Measurements from ENCODE around the gene CASZ1. TPM values are rescaled to one million over a fixed set of nuclear protein-coding genes. Genes with fewer than 3 reads are reported as not detected.

The CASZ1 gene
- total RNA-seq, 1 donor from 2014 or later, result 63.6 TPM

DNA sequence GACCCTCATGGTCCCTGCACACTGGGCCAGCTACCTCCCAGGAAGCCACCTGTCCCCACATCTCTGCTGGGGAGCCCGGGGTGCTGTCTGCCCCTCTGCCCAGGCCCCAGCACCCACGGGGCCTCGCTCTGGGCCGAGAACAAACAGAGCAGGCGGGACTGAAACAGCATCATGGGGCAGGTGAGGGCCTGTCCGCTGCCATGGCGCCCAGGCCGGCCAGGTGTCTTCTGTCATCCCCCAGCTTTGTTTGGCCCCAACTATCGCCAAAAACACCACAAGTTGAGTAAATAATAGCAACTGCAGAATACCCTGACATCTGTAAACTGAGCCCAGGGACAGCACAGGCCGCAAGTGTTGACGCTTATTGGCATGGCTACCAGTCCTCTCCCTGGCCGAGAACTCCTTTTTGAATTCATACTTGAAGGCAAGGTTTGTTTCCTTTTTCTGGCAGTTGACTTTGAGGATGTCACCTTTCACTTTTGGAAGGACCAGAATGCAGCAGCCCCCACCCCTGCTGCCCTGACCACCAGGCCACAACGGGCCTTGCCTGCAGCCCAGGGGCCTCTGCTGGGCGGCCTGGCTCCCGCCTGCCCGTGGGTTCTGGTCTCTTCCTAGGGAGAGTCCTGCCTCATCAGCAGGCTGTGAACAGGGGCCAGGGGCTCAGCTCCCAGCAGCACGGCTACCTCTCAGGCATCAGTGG is 152.7 kb downstream of the CASZ1 start:
- TF ChIP-seq, protein P1, sequence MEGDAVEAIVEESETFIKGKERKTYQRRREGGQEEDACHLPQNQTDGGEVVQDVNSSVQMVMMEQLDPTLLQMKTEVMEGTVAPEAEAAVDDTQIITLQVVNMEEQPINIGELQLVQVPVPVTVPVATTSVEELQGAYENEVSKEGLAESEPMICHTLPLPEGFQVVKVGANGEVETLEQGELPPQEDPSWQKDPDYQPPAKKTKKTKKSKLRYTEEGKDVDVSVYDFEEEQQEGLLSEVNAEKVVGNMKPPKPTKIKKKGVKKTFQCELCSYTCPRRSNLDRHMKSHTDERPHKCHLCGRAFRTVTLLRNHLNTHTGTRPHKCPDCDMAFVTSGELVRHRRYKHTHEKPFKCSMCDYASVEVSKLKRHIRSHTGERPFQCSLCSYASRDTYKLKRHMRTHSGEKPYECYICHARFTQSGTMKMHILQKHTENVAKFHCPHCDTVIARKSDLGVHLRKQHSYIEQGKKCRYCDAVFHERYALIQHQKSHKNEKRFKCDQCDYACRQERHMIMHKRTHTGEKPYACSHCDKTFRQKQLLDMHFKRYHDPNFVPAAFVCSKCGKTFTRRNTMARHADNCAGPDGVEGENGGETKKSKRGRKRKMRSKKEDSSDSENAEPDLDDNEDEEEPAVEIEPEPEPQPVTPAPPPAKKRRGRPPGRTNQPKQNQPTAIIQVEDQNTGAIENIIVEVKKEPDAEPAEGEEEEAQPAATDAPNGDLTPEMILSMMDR (IDR thresholded peaks at IDR 0.05), result no peak
- intact Hi-C loops (cut with DNase I), result no loop called here
- no peaks in the 10 kb centered on the region for H3K9me3 ChIP-seq
- no peak for ATAC-seq
- H3K4me1 ChIP-seq, result peaks cover 4% of the 10 kb centered on the region
- H3K36me3 ChIP-seq, result peaks cover 28% of the 10 kb centered on the region
- no peak overlapping the region for H3K27ac ChIP-seq
- no peaks in the 10 kb centered on the region for H3K27me3 ChIP-seq
- no peak for DNase-seq
- no peak overlapping the region for H3K4me3 ChIP-seq

DNA sequence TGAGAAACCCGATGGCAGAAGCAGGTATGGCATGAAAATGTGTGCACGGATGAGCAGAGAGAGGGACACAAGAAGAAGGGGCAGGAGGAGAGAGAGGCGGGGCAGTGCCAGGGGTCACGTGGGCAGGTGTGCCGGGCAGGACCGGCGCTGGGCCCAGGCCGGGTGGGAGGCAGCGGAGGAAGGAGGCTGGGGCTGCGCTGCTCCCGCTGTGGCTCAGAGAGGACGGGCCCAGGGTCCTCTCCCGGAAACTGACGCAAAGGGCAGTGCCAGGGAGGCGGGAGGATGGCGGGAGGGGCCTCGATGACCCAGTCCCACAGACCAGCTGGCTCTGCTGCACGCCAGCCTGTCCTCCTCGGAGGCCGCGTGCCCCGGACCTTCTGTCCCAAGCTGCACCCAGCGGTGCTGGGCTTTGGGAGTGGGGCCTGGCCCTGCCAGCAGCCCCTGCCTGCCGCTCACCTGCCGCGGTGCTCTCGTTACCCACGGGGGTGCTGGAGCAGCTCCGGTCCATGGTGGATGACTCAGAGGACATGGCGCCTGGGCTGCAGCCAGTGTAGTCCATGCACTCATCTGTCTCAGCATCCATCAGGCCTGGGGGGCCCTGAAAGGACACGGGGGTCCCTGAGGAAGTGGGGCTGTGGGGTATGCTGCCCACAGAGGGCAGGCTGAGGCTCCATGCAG is 153.9 kb downstream of the CASZ1 start:
- Histone ChIP-seq H3K36me3 (peaks cover 28% of the 10 kb centered on the region), H3K27ac (no peak overlapping the region), H3K9me3 (no peaks in the 10 kb centered on the region), H3K4me1 (peaks cover 8% of the 10 kb centered on the region), H3K27me3 (no peaks in the 10 kb centered on the region), H3K4me3 (no peak overlapping the region)
- ATAC-seq (peak; percentile 4), DNase-seq (no peak)
- intact Hi-C loops (cut with DNase I), result no loop called here
- TF ChIP-seq, protein P1 (IDR thresholded peaks at IDR 0.05), result no peak

DNA sequence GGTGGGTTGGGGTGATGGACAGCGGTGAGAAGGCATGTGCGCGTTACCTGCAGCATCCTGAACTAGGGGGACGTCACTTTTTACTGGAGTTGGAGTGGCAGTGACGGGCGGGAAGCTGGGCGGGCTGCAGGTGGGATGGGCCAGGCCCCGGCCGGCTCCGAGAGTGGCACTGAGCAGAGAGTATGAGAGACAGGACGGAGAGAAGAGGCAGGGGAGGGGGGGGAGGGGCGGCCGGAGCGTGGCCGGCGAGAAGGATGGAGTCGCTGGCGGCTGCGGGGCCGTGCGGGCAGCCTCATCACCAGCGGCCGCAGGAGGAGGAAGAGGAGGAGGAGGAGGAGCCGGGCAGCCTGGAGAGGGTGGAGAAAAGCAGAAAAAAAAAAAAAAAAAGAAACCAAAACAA is 154.5 kb downstream of the CASZ1 start:
- Histone ChIP-seq H3K9me3 (no peaks in the 10 kb centered on the region), H3K27ac (no peak overlapping the region), H3K4me3 (no peak overlapping the region), H3K36me3 (peaks cover 33% of the 10 kb centered on the region), H3K4me1 (peaks cover 8% of the 10 kb centered on the region), H3K27me3 (no peaks in the 10 kb centered on the region)
- TF ChIP-seq, protein P1 (IDR thresholded peaks at IDR 0.05), result no peak
- DNase-seq, result no peak
- intact Hi-C loops (cut with DNase I), result no loop called here
- no peak for ATAC-seq

DNA sequence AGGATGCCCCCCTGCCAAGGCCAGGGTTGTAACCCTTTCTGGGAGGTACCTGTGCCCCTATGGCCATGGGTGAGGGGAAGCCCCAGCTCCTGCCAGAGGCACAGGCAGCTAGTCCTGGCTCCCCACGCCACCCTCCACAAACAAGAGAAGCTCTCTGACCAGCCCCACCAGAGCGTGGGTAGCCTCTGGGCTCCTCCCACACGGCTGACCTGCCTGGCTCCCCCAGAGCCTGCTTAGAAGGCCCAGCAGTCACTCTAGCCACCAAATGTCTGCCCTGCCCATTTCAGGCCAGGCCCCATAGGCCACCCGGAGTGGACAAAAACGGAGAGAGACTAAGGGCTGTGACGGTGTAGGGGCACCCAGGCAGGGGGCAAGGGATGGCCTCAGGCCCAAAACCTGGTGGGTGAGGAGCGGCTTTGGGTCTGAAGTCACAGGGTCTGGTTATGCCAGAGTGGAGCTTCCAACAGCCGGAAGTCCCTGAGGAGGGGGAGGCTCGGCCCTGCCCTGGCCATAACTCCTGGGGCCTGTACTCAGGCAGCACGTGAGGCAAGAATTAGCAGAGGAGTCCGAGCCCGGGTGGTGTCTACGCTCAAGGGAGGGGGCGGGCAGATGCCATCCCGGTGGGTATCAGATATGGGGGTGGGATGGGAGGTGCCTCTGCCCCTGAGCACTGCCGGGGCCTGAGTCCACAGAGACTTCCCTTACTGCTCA is 155.4 kb downstream of the CASZ1 start:
- intact Hi-C loops (cut with DNase I), result no loop called here
- H3K27ac ChIP-seq, result peak overlapping the region; percentile 30
- no peak for ATAC-seq

DNA sequence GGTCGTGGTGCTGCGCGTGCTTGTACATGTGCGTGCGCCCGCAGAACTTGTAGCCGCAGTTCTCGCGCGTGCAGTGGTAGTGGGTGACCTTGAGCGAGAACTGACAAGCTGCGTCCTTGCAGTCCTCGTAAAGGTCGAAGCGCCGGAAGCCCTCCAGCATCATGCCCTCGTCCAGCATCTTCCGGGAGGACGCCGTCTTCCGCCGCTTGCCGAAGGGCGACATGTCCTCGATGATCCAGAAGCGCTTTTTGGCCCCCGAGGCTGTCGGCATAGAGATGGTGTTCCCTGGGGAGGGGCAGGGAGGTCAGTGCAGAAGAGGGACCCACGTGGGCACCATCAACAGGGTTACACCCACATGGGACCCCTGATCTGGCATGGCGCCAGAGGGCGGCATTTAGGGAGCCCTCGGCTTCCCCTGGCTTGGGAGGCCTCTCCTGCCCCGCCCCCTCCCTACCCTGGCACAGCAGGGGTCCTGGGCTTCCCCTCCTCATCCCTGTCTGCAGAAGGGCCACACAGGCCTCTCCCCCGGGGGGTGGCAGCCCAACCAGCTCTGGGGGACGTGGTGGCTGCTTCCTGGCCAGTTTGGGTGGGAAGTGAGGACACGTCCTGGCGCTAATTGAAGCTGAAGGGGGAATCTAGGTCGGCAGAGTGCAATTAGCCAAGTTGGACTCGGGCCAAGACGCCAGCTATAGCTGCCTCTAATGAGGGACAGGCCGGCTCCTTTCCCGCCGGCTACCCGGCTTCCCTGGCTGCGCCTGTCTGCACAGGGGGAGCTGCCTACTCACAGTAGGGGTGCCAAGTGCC is 156.5 kb downstream of the CASZ1 start:
- H3K36me3 ChIP-seq, result peaks cover 24% of the 10 kb centered on the region
- ATAC-seq (no peak), DNase-seq (no peak)
- no peaks in the 10 kb centered on the region for H3K27me3 ChIP-seq
- peaks cover 15% of the 10 kb centered on the region for H3K4me1 ChIP-seq
- TF ChIP-seq, protein P1 (IDR thresholded peaks at IDR 0.05), result no peak
- H3K27ac ChIP-seq, result peak overlapping the region; percentile 30
- no peak overlapping the region for H3K4me3 ChIP-seq
- intact Hi-C loops (cut with DNase I), result no loop called here
- H3K9me3 ChIP-seq, result no peaks in the 10 kb centered on the region

More for the DNA sequence above, 155.4 kb downstream of the CASZ1 start:
- Histone ChIP-seq H3K4me3 (no peak overlapping the region), H3K9me3 (no peaks in the 10 kb centered on the region), H3K4me1 (peaks cover 8% of the 10 kb centered on the region), H3K27me3 (no peaks in the 10 kb centered on the region), H3K36me3 (peaks cover 31% of the 10 kb centered on the region)
- TF ChIP-seq, protein P1 (IDR thresholded peaks at IDR 0.05), result no peak
- DNase-seq, result no peak
